C4-2B (cell line): Measurements from ENCODE around the gene ZFYVE9.

ENCODE experiments used
- H3K27ac ChIP-seq: fragments of 450-650 bp; 2 replicates; pipeline ENCODE4 v1.5.1; 2017
- ZFX ChIP-seq: fragments of 450-650 bp; IDR thresholded peaks from 2 replicates; pipeline ENCODE4 v1.6.1; 2017
- TF ChIP-seq, protein P1 (sequence below): fragments of 450-650 bp; conservative IDR thresholded peaks from 2 replicates; pipeline ENCODE4 v1.5.1; 2017; ENCODE audit warnings: mild to moderate bottlenecking

ZFYVE9 gene

DNA sequence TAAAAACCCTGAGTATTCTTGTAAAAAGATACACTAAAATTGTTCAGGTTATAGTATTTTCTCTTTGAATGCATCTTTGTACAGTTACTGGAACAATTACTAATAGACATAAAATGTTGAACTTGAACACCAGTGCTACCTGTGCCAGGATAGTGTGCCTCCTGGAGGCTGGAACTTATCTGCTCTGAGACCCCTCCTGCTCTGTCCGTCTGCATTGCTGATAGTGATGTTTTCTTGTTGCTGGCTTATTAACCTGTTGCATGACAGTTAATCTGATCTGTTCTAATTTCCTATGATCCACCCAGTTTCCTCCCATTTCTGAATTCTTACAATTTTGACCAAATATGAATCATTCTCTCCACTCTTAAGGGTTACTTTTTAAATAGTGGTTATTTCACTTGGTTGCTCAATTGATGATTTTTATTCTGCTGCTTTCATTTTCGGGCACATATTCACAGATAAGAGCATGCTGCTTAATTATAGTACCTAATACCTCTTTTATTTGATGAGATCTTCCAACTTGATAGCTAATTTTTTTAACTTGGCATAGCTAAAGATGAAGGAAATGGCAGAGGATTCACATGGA, 122.7 kb downstream of the ZFYVE9 start:
- H3K27ac ChIP-seq = no peak overlapping the region
- TF ChIP-seq, protein P1, sequence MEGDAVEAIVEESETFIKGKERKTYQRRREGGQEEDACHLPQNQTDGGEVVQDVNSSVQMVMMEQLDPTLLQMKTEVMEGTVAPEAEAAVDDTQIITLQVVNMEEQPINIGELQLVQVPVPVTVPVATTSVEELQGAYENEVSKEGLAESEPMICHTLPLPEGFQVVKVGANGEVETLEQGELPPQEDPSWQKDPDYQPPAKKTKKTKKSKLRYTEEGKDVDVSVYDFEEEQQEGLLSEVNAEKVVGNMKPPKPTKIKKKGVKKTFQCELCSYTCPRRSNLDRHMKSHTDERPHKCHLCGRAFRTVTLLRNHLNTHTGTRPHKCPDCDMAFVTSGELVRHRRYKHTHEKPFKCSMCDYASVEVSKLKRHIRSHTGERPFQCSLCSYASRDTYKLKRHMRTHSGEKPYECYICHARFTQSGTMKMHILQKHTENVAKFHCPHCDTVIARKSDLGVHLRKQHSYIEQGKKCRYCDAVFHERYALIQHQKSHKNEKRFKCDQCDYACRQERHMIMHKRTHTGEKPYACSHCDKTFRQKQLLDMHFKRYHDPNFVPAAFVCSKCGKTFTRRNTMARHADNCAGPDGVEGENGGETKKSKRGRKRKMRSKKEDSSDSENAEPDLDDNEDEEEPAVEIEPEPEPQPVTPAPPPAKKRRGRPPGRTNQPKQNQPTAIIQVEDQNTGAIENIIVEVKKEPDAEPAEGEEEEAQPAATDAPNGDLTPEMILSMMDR = peak; percentile 11; the same call in 1 of the 2 replicates
- no peak for TF ChIP-seq ZFX

DNA sequence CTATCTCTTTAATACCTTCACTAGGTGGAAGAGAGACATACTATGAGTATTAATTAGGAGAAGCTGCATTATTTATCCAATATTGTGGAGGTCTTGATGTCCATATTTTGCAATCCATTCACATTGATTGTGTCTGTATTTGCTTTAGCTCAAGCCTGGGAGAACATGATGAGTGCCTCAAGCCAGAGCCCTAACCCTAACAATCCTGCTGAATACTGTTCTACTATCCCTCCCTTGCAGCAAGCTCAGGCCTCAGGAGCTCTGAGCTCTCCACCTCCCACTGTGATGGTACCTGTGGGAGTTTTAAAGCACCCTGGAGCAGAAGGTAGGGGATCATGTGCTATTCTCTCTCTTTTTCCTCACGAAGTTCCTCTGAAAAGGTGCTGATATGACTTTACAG, 124.6 kb downstream of the ZFYVE9 start:
- no peak for TF ChIP-seq ZFX
- TF ChIP-seq, protein P1 = no peak
- H3K27ac ChIP-seq = no peak overlapping the region

DNA sequence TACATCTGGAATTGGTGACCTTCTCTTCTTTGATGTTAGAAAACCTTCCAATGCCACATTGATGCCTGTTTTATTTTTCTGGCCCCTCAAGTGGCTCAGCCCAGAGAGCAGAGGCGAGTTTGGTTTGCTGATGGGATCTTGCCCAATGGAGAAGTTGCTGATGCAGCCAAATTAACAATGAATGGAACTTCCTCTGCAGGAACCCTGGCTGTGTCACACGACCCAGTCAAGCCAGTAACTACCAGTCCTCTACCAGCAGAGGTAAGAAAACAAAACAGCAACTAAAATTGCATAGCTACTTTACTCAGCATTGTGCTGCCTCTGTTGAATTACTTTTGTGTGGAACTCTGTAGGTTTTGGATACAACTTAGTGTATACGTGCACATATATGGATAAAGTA, 126.5 kb downstream of the ZFYVE9 start:
- no peak overlapping the region for H3K27ac ChIP-seq
- TF ChIP-seq, protein P1 = no peak
- no peak for TF ChIP-seq ZFX

DNA sequence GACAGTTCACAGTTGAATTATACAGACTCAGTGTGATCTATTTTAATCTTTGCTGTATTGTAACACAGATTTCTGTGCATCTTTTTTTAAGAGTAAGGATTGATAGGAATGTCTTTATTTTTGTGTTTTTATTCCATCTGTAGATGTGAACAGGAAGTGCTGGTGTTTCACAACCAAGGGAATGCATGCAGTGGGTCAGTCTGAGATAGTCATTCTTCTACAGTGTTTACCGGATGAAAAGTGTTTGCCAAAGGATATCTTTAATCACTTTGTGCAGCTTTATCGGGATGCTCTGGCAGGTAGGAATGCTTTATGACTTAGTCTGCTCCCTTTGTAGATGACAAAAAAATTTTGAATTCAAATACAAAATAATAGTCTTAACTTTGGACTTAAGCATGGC, 139.6 kb downstream of the ZFYVE9 start:
- H3K27ac ChIP-seq = no peak overlapping the region

DNA sequence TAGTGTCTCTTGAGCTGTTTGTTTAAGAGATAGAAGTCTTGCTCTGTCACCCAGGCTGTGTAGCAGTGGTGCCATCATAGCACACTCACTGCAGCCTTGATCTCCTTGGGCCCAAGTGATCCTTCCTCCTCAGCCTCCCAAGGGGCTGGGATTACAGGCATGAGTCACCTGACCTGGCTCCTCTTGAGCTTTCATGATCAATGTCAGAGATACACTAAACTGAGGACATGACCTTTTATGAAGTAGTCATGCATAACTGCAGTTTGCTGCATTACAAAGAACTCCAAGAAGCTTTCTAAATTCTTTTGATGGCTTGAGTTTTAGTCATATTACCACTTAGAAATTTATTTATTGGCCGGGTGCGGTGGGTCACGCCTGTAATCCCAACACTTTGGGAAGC, 146.4 kb downstream of the ZFYVE9 start:
- TF ChIP-seq, protein P1 = no peak
- no peak for TF ChIP-seq ZFX
- no peak overlapping the region for H3K27ac ChIP-seq

More for the DNA sequence above, 139.6 kb downstream of the ZFYVE9 start:
- TF ChIP-seq ZFX = no peak
- TF ChIP-seq, protein P1 = no peak

DNA sequence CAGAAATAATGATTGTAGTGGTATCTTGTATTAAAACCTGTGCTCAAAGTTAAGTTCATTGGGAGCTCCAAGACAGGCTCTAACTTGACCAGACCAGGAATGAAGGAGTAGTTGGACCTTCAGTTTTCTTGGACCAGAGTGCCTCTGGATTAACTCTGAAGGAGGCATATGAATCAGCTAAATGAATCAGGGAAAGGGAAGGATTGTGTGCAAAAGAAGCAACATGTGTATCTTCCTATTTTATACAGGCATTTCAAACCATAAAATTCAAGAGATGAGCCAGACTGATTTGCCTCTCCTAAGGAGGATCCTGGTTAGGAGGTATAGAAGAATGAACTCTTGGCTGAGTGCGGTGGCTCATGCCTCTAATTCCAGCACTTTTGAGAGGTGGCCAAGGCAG, 152.7 kb downstream of the ZFYVE9 start:
- TF ChIP-seq ZFX = no peak
- TF ChIP-seq, protein P1 = no peak
- no peak overlapping the region for H3K27ac ChIP-seq

DNA sequence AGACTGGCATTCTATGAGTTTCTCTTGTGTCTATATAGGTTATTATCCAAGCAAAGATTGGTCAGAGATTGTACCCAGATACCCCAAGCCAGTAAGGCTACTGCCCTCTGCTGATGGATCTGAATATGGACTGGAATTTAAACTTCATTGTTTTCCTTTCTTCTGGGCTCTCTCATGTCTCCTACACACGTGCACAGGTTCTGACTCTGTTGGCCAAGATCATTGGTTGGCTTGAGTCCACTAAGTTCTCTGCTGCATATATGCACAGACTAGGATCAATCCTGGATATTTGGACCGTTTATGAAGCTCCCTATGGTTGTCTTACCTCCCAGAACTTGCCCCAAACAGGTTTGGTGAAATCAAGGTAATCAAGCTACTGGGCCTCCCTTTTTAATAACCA, 154.5 kb downstream of the ZFYVE9 start:
- TF ChIP-seq ZFX = no peak
- TF ChIP-seq, protein P1 = peak; percentile 92
- H3K27ac ChIP-seq = peak overlapping the region; percentile 28
